ENCODE measurements around the gene RALB.

Gene RALB

GRCh38 chr2:120238728-120239487 lies 13.7 kb upstream of the RALB start:
- no peak overlapping the region for H3K27ac ChIP-seq (ENCODE audit: extremely low read depth, low read depth, low read length)
- H3K9me3 ChIP-seq (ENCODE audit: control insufficient read depth, insufficient read depth, low read depth, low read length): no peaks in the 10 kb centered on the region
- no peaks in the 10 kb centered on the region for H3K4me1 ChIP-seq (ENCODE audit: control insufficient read depth, insufficient read depth, low read length)
- H3K36me3 ChIP-seq (ENCODE audit: control insufficient read depth in 2 of 2, insufficient read depth in 1 of 2, low read length in 2 of 2): no peaks in the 10 kb centered on the region
- H3K4me3 ChIP-seq (ENCODE audit: low read depth, low read length): no peak overlapping the region
- POLR2A ChIA-PET: interaction anchor here (1.1 kb wide), 1 partner anchor 13 kb away, joined by 4 read pairs; the partner anchor contains the start of gene RALB
- CTCF ChIA-PET: no interaction called here
- TF ChIP-seq ZSCAN23 (tag by site-specific recombination; IDR thresholded peaks at IDR 0.05) (no peak), ZNF513 (tag by site-specific recombination; IDR thresholded peaks at IDR 0.05) (no peak), EGR2 (tag by site-specific recombination; IDR thresholded peaks at IDR 0.05; ENCODE audit: low read depth) (peak; percentile 60; the same call in 1 of the 2 replicates), ZFHX2 (tag by site-specific recombination; conservative IDR thresholded peaks at IDR 0.05) (peak; percentile 47), SCRT2 (tag by site-specific recombination; IDR thresholded peaks at IDR 0.05) (peak; percentile 69), ZNF292 (tag by site-specific recombination; IDR thresholded peaks at IDR 0.05; ENCODE audit: borderline replicate concordance, low read depth) (no peak)

DNA sequence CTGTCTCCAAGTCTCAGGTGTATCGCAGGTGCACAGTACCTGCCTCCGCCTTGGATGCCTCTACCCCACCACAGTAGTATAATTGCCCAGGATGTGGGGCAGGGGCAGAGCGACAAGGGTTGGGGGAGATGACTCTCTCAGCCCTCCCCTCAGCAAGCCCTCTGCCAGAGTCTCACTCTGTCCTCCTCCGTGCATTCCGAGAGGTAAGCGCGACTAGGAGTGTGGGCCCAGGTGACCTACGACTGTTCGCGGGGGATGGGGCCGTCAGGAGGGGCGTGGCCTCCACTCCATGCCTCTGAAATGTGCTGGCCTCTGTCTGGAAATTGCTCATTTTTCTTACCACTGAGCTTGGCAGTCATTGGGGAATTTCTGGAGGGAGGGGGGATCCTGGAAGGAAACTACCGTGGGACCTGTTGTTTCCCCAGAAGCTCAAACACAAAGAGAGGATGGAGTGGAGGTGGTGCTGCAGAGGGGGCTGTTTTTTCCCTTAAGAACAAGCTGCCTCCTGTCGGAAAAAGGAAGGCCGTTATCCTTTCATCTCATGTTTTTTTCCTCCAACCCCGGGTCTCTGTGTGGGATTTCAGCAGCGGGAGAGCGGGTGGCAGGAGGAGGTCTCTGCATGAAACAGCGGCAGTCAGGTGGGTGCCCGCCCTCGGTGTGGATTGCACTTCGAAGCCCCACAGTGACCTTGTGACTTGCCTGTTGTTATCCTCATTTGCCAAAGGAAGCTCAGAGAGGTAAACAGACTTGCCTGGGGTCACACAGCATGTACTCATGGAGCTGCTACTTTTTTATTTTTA lies 13.0 kb upstream of the RALB start:
- ChIA-PET CTCF (interaction anchor here (0.7 kb wide), 1 partner anchor 13 kb away, joined by 4 read pairs; no protein-coding TSS in a partner anchor), POLR2A (interaction anchor here (0.6 to 1.1 kb wide), 3 partner anchors 12 to 227 kb away, joined by 3 to 4 read pairs (median 3); partner anchors contain the start of genes EPB41L5 and RALB)
- Histone ChIP-seq H3K27ac (ENCODE audit: extremely low read depth, low read depth, low read length) (no peak overlapping the region), H3K36me3 (ENCODE audit: control insufficient read depth in 2 of 2, insufficient read depth in 1 of 2, low read length in 2 of 2) (no peaks in the 10 kb centered on the region), H3K9me3 (ENCODE audit: control insufficient read depth, insufficient read depth, low read depth, low read length) (no peaks in the 10 kb centered on the region), H3K4me1 (ENCODE audit: control insufficient read depth, insufficient read depth, low read length) (no peaks in the 10 kb centered on the region), H3K4me3 (ENCODE audit: low read depth, low read length) (no peak overlapping the region)
- TF ChIP-seq OSR2 (tag by site-specific recombination; IDR thresholded peaks at IDR 0.05) (no peak), PRDM10 (tag by site-specific recombination; IDR thresholded peaks at IDR 0.05) (no peak), ZNF768 (tag by site-specific recombination; IDR thresholded peaks at IDR 0.05) (peak; percentile 69; the same call in 1 of the 2 replicates), SETDB1 (IDR thresholded peaks at IDR 0.05; ENCODE audit: insufficient read length, low read length) (no peak), ZNF280D (tag by site-specific recombination; IDR thresholded peaks at IDR 0.05) (no peak)
- TF ChIP-seq, protein P1, sequence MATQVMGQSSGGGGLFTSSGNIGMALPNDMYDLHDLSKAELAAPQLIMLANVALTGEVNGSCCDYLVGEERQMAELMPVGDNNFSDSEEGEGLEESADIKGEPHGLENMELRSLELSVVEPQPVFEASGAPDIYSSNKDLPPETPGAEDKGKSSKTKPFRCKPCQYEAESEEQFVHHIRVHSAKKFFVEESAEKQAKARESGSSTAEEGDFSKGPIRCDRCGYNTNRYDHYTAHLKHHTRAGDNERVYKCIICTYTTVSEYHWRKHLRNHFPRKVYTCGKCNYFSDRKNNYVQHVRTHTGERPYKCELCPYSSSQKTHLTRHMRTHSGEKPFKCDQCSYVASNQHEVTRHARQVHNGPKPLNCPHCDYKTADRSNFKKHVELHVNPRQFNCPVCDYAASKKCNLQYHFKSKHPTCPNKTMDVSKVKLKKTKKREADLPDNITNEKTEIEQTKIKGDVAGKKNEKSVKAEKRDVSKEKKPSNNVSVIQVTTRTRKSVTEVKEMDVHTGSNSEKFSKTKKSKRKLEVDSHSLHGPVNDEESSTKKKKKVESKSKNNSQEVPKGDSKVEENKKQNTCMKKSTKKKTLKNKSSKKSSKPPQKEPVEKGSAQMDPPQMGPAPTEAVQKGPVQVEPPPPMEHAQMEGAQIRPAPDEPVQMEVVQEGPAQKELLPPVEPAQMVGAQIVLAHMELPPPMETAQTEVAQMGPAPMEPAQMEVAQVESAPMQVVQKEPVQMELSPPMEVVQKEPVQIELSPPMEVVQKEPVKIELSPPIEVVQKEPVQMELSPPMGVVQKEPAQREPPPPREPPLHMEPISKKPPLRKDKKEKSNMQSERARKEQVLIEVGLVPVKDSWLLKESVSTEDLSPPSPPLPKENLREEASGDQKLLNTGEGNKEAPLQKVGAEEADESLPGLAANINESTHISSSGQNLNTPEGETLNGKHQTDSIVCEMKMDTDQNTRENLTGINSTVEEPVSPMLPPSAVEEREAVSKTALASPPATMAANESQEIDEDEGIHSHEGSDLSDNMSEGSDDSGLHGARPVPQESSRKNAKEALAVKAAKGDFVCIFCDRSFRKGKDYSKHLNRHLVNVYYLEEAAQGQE (tag by site-specific recombination; IDR thresholded peaks at IDR 0.05): no peak

Data from HEK293 (cell line).